HUDEP-2 (cell line): ENCODE measurements around the gene BIN2.
A peak's percentile ranks its signal among the peaks of the same experiment; 100 is the strongest.
"Not testable (repeated sequence)": the region's sequence is repeated elsewhere in the genome, so short reads cannot be mapped to it uniquely, and the experiment has no call there.

ENCODE experiments used
- DNase-seq, 76 experiments: peaks; one replicate each; lab custom pipeline; 2025; ENCODE audit not compliant: unreplicated experiment in 76 of 76; lab: John Stamatoyannopoulos, UW

Gene BIN2

GRCh38 chr12:51318846-51319599 is 5.0 kb downstream of the BIN2 start:
- DNase-seq, result peak in 2 of 76 experiments; percentile 13 to 14

GRCh38 chr12:51318057-51318806 is 5.7 kb downstream of the BIN2 start:
- not testable (repeated sequence) for DNase-seq

GRCh38 chr12:51311389-51311788 is 12.6 kb downstream of the BIN2 start:
- no peak for DNase-seq

GRCh38 chr12:51307655-51308593 is 16.1 kb downstream of the BIN2 start:
- DNase-seq, result no peak

- DNase-seq, result no peak
These were observed 17.5 kb downstream of the BIN2 start for GRCh38 chr12:51306507-51306906.

- DNase-seq, result not testable (repeated sequence)
These were observed 23.2 kb downstream of the BIN2 start for GRCh38 chr12:51300768-51301167.

- DNase-seq, result no peak
These were observed 28.3 kb downstream of the BIN2 start for GRCh38 chr12:51295651-51296050.

- not testable (repeated sequence) for DNase-seq
These were observed 29.9 kb downstream of the BIN2 start for GRCh38 chr12:51294097-51294496.

GRCh38 chr12:51293696-51294095 is 30.3 kb downstream of the BIN2 start:
- no peak for DNase-seq

GRCh38 chr12:51291603-51292513 is 32.1 kb downstream of the BIN2 start:
- peak in 2 of 76 experiments; percentile 1 to 5 for DNase-seq

- DNase-seq, result no peak
These were observed 38.1 kb downstream of the BIN2 start for GRCh38 chr12:51285843-51286242.

- no peak for DNase-seq
These were observed 42.6 kb downstream of the BIN2 start for GRCh38 chr12:51281202-51281924.

- peak in 1 of 76 experiments; percentile 10 for DNase-seq
These were observed 48.9 kb downstream of the BIN2 start for GRCh38 chr12:51275088-51275487.

- not testable (repeated sequence) for DNase-seq
These were observed 51.2 kb downstream of the BIN2 start for GRCh38 chr12:51272810-51273209.

GRCh38 chr12:51270951-51271518 is 52.9 kb downstream of the BIN2 start:
- no peak for DNase-seq

GRCh38 chr12:51270067-51270950 is 53.7 kb downstream of the BIN2 start, which contains the start of gene SMAGP:
Gene SMAGP (minus strand): TSS chr12:51270415. CDS start chr12:51269278, 1,137 bp downstream.
- DNase-seq, result peak in 4 of 76 experiments; percentile 7 to 20 (median 16)

GRCh38 chr12:51269174-51270066 is 54.6 kb downstream of the BIN2 start:
- DNase-seq, result peak in 21 of 76 experiments; percentile 3 to 38 (median 19)
